NCI-H2196 treated with DMSO at 0.1 percent for 48 hours (cell line): ENCODE measurements around the gene B3GAT1.
"Not testable (repeated sequence)": the region's sequence is repeated elsewhere in the genome, so short reads cannot be mapped to it uniquely, and the experiment has no call there.

Experiments
- DNase-seq: peaks from one replicate; lab custom pipeline; 2025; ENCODE audit not compliant: unreplicated experiment; lab: John Stamatoyannopoulos, UW

The B3GAT1 gene

GRCh38 chr11:134412203-134413042, at the start of gene B3GAT1:
TSS of gene B3GAT1 (minus strand) at chr11:134412242. CDS start at chr11:134387659, 24,583 bp downstream.
- peak; percentile 33 for DNase-seq

DNA sequence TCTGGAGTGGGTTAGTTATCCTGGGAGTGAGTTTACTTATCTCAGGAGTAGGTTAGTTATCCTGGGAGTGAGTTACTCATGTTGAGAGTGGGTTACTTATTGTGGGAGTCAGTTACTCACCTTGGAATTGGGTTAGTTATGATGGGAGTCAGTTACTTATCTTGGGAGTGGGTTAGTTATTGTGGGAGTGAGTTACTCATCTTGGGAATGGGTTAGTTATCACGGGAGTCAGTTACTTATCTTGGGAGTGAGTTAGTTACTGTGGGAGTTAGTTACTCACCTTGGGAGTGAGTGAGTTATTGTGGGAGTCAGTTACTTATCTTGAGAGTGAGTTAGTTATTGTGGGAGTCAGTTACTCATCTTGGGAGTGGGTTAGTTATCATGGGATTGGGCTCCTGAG, 49.6 kb upstream of the B3GAT1 start:
- DNase-seq = no peak

DNA sequence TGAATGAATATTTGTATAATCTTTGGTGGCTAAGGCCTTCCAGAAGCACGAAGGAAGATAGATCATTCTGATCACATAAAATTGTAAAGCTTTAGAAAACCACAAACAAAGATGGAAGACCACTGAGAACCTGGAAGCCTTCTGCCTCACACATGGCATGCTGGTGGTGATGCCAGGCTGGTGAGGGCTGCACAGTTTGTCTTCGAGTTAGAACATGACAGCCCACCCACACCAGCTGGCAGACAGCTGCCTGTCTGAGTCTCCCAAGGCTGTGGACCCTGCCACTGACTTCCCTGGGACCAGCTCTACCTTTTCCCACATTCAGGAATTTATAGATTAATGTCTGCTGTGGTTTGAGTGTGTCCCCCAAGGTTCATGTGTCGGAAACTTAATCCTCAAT, 48.8 kb upstream of the B3GAT1 start:
- no peak for DNase-seq

DNA sequence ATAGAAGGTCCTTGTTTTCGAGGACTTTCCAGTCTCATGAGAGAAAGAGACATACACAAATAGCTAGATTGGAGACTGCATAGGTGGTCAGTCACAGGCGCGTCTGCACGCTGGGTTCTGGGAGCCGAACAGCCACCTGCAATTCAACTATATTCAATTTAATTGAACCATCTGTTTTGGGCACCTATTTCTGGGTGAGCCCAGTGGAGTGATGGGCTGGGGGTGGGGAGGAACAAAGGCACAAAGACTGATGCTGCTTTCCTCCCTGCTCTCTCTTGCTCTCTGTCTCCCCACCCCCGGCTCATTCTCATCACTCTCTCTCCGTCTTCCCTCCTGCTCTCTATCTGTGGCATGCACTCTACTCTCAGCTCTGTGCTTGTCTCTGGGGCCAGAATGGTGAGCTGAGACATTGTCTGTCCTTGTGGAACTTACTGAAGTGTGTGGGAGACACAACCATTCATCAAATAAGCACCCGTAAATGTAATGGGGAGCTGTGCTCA, 48.1 kb upstream of the B3GAT1 start:
- no peak for DNase-seq

- DNase-seq = no peak
These were observed 47.4 kb upstream of the B3GAT1 start for GRCh38 chr11:134459246-134460061.

DNA sequence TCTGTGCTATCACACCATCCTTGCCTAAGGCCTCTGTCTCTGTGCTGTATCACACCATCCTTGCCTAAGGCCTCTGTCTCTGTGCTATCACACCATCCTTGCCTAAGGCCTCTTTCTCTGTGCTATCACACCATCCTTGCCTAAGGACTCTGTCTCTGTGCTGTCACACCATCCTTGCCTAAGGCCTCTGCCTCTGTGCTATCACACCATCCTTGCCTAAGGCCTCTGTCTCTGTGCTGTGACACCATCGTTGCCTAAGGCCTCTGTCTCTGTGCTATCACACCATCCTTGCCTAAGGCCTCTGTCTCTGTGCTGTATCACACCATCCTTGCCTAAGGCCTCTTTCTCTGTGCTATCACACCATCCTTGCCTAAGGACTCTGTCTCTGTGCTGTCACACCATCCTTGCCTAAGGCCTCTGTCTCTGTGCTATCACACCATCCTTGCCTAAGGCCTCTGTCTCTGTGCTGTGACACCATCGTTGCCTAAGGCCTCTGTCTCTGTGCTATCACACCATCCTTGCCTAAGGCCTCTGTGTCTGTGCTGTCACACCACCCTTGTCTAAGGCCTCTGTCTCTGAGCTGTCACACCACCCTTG, 45.5 kb upstream of the B3GAT1 start:
- not testable (repeated sequence) for DNase-seq

- DNase-seq = no peak
These were observed 43.5 kb upstream of the B3GAT1 start for GRCh38 chr11:134455516-134455915.

GRCh38 chr11:134454146-134454690, 42.2 kb upstream of the B3GAT1 start:
- DNase-seq = no peak

DNA sequence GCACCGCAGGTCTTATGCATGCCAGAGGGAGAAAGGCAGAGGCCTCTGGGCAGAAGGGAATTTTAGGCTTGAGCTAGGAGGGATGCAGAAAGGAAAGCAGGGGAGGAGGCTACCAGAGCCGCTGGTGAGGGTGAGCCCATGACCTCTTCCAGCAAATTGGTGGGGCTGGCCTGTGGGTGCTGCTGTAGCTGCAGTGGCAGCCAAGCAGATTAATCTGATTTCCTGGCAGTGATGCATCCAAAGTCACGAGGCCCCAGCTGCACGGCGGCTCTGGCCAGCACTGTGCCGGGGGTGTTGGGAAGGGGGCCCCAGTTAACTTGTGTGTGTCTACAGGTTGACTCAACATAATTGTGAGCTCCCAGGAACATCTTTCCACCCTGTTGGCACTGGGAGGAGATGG, 41.4 kb upstream of the B3GAT1 start:
- no peak for DNase-seq

DNA sequence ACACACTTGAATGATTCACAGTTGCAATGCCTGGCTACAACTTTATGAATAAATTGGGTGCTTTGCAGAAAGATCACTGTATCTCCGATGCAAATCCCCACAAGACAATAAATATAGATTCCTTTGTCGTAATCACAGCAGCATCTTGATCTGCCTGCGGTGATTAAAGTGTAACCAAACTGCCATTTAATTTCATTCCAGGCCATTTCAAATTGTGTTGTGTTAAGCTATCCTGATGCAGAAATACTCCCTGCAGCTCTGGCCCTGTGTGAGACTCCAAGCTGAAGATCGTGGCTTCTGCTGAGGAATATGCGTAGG, 40.8 kb upstream of the B3GAT1 start:
- no peak for DNase-seq

DNA sequence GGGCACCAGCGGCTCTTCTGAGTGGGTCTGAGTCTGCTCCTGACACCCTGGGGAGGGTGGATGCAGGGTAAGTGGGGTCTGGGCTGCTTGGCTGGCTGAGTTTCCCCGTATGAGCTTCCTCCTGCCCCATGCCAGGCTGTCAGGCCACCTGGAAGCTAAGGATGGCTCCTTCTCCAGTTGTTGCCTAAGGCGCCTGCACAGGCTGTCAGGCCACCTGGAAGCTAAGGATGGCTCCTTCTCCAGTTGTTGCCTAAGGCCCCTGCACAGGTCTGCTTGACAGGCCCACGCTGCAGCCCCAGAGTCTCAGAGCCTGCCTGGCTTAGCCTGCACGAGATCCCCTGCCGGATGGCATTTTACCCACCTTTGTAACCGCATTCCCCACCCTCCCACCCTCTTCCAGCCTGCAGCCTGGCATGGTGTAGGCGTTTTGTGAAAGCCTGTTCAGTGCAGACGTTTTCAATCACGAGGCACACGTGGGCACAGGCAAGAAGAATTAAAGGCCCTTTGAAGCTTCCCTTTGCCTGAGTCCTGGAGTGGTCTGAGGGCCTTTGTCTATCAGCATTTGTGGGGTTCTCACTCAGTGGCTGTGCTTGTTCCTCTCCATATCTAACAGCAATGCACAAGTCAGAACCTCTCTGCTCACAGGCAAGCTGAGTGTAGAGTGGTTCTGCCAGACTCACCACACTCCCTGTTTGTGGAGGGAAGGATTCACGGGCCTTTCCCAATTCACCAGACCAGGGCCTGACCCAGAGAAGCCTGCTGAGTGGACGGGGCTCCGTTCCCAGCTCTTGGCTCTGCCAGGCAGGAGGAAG, 40.2 kb upstream of the B3GAT1 start:
- no peak for DNase-seq

- DNase-seq = no peak
These were observed 38.1 kb upstream of the B3GAT1 start for GRCh38 chr11:134450186-134450585.

- no peak for DNase-seq
These were observed 37.7 kb upstream of the B3GAT1 start for GRCh38 chr11:134449713-134450112.

GRCh38 chr11:134449051-134449450, 37.0 kb upstream of the B3GAT1 start:
- DNase-seq = no peak

DNA sequence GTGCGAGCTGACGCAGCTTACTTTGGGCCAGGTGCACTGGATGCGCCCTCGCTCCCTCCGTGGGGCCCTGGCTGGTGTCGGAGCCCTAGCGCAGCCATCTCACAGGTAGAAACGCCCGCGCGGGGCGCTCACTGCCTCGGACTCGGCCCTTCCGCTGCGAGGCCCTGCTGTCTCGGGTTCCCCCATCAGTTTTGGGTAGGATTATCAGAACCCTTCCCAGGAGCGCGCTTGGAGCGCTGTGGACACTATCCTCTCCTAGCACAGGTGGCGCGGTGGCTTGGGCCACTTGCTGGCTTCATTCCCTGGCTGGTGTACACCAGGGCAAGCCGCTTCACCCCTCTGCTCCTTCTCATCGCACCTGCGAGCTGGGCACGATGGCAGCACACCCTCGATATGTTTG, 35.7 kb upstream of the B3GAT1 start:
- no peak for DNase-seq

DNA sequence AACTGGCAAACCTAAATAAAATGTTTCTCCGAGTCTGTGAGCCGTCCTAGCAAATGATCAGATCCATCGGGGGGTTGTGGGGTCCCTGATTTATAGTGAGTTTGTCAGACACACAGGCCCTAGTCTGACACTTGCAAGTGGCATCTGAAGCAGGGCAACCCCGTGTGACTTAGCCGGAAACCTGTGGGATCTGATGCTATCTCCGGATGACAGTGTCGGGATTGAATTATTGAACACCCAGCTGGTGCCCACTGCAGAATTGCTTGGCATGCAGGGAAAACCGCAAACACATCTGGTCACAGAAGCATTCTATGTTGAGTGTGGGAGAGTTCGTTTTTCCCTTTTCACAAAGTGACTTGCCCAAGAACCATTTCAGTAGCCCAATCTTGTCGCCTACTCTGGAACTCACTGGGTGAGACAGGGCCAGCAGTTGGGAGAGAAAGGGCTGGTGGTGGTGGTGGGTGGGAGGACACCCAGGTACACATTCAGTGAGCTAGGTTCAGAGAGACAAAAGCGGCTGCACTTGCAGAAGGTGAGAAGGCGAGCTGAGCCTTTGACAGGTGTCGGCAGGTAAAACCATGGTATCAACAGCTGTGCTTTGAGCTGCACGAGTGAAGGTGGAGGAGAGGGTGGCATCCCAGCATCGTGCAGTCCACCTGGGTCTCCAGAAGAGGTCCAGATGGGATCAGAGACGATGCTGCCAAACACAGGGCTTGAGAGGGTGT, 33.7 kb upstream of the B3GAT1 start:
- no peak for DNase-seq

DNA sequence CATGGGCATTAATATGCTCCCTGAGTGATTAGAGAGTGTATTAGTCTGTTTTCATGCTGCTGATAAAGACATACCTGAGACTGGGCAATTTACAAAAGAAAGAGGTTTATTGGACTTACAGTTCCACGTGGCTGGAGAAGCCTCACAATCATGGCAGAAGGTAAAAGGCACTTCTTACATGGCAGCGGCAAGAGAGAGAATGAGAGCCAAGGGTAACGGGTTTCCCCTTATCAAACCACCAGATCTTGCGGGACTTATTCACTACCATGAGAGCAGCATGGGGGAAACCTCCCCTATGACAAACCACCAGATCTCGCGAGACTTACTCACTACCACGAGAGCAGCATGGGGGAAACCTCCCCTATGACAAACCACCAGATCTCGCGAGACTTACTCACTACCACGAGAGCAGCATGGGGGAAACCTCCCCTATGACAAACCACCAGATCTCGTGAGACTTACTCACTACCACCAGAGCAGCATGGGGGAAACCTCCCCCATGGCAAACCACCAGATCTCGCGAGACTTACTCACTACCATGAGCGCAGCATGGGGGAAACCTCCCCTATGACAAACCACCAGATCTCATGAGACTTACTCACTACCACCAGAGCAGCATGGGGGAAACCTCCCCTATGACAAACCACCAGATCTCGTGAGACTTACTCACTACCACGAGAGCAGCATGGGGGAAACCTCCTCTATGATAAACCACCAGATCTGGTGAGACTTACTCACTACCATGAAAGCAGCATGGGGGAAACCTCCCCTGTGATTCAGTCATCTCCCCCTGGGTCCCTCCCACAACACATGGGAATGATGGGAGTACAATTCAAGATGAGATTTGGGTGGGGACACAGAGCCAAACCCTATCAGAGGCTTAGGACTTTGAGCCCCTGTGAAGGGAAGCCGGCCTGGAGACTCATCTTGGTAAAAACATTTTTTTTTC, 32.4 kb upstream of the B3GAT1 start:
- DNase-seq = not testable (repeated sequence)

GRCh38 chr11:134443246-134443645, 31.2 kb upstream of the B3GAT1 start:
- no peak for DNase-seq

DNA sequence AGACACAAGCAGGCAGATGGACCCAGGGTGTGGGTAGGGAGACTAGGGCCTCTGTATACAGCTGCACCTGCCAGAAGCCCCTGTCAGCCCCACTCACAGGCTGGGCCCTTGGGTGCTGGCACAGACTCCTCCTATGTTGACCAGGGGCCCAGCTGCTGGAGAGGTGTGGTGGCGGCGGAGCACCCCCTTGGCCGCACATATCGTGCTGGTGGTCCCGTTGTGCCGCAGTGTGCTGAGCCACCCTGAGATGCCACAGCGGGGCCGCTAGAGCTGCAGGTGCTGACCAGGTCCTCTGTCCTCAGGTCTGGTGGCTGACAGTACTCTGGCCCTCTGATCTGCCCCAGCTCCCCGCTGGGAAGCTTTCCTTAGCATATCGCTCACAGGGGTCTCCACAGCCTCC, 30.2 kb upstream of the B3GAT1 start:
- no peak for DNase-seq
